Measurements from ENCODE around the gene EVX1. TPM values are rescaled to one million over a fixed set of nuclear protein-coding genes. Genes with fewer than 3 reads are reported as not detected.

The EVX1 gene
- polyA plus RNA-seq, 1 donor, result not detected

- peaks cover 75% of the 10 kb centered on the region for H3K27me3 ChIP-seq (ENCODE audit: control insufficient read depth, insufficient read depth, low read length)
These were observed 7.0 kb upstream of the EVX1 start for GRCh38 chr7:27235387-27236311.

GRCh38 chr7:27237735-27238334 lies 4.8 kb upstream of the EVX1 start:
- Histone ChIP-seq H3K4me3 (ENCODE audit: low read length) (no peak overlapping the region), H3K27ac (ENCODE audit: low read length) (no peak overlapping the region), H3K9me3 (ENCODE audit: control insufficient read depth, low read depth, low read length) (peaks cover 18% of the 10 kb centered on the region), H3K4me1 (ENCODE audit: control insufficient read depth, insufficient read depth, low read length) (peaks cover 18% of the 10 kb centered on the region), H3K36me3 (ENCODE audit: control insufficient read depth, insufficient read depth, low read length) (no peaks in the 10 kb centered on the region), H3K27me3 (ENCODE audit: control insufficient read depth, insufficient read depth, low read length) (peaks cover 96% of the 10 kb centered on the region)
- DNase-seq, result no peak
- no CpG with 5 or more reads among the region's 1 CpG for WGBS (ENCODE audit: insufficient coverage, low lambda C conversion rate)

More at GRCh38 chr7:27235387-27236311, 7.0 kb upstream of the EVX1 start:
- H3K36me3 ChIP-seq (ENCODE audit: control insufficient read depth, insufficient read depth, low read length), result no peaks in the 10 kb centered on the region
- peaks cover 12% of the 10 kb centered on the region for H3K4me1 ChIP-seq (ENCODE audit: control insufficient read depth, insufficient read depth, low read length)
- DNase-seq, result peak in 1 of 2 donors; percentile 49
- no CpG with 5 or more reads among the region's 66 CpGs for WGBS (ENCODE audit: insufficient coverage, low lambda C conversion rate)
- no peak overlapping the region for H3K27ac ChIP-seq (ENCODE audit: low read length)
- peak overlapping the region; percentile 54 for H3K4me3 ChIP-seq (ENCODE audit: low read length)
- H3K9me3 ChIP-seq (ENCODE audit: control insufficient read depth, low read depth, low read length), result peaks cover 15% of the 10 kb centered on the region

- H3K9me3 ChIP-seq (ENCODE audit: control insufficient read depth, low read depth, low read length), result peaks cover 20% of the 10 kb centered on the region
- peaks cover 22% of the 10 kb centered on the region for H3K4me1 ChIP-seq (ENCODE audit: control insufficient read depth, insufficient read depth, low read length)
- no peak overlapping the region for H3K4me3 ChIP-seq (ENCODE audit: low read length)
- no peak overlapping the region for H3K27ac ChIP-seq (ENCODE audit: low read length)
- no peak for DNase-seq
- no peaks in the 10 kb centered on the region for H3K36me3 ChIP-seq (ENCODE audit: control insufficient read depth, insufficient read depth, low read length)
- H3K27me3 ChIP-seq (ENCODE audit: control insufficient read depth, insufficient read depth, low read length), result peaks cover 100% of the 10 kb centered on the region
- 10% methylated on average over 2 of the region's 15 CpGs for WGBS (ENCODE audit: insufficient coverage, low lambda C conversion rate)
These were observed 3.6 kb upstream of the EVX1 start for GRCh38 chr7:27238979-27239386.

- H3K9me3 ChIP-seq (ENCODE audit: control insufficient read depth, low read depth, low read length), result peaks cover 20% of the 10 kb centered on the region
- no peaks in the 10 kb centered on the region for H3K36me3 ChIP-seq (ENCODE audit: control insufficient read depth, insufficient read depth, low read length)
- no peak overlapping the region for H3K27ac ChIP-seq (ENCODE audit: low read length)
- peaks cover 22% of the 10 kb centered on the region for H3K4me1 ChIP-seq (ENCODE audit: control insufficient read depth, insufficient read depth, low read length)
- H3K4me3 ChIP-seq (ENCODE audit: low read length), result no peak overlapping the region
- no peak for DNase-seq
- peaks cover 100% of the 10 kb centered on the region for H3K27me3 ChIP-seq (ENCODE audit: control insufficient read depth, insufficient read depth, low read length)
- WGBS (ENCODE audit: insufficient coverage, low lambda C conversion rate), result no CpG with 5 or more reads among the region's 55 CpGs
These were observed 3.1 kb upstream of the EVX1 start for GRCh38 chr7:27239387-27240014.

GRCh38 chr7:27240015-27240731 lies 2.4 kb upstream of the EVX1 start:
- no peak for DNase-seq
- H3K27ac ChIP-seq (ENCODE audit: low read length), result no peak overlapping the region
- H3K9me3 ChIP-seq (ENCODE audit: control insufficient read depth, low read depth, low read length), result peaks cover 22% of the 10 kb centered on the region
- H3K4me1 ChIP-seq (ENCODE audit: control insufficient read depth, insufficient read depth, low read length), result peaks cover 27% of the 10 kb centered on the region
- no peaks in the 10 kb centered on the region for H3K36me3 ChIP-seq (ENCODE audit: control insufficient read depth, insufficient read depth, low read length)
- H3K4me3 ChIP-seq (ENCODE audit: low read length), result no peak overlapping the region
- WGBS (ENCODE audit: insufficient coverage, low lambda C conversion rate), result no CpG with 5 or more reads among the region's 18 CpGs
- H3K27me3 ChIP-seq (ENCODE audit: control insufficient read depth, insufficient read depth, low read length), result peaks cover 100% of the 10 kb centered on the region

GRCh38 chr7:27241189-27242056 lies 1.2 kb upstream of the EVX1 start:
- no peak overlapping the region for H3K27ac ChIP-seq (ENCODE audit: low read length)

GRCh38 chr7:27242154-27242553 lies 448 bp upstream of the EVX1 start:
- Histone ChIP-seq H3K4me1 (ENCODE audit: control insufficient read depth, insufficient read depth, low read length) (peaks cover 27% of the 10 kb centered on the region), H3K9me3 (ENCODE audit: control insufficient read depth, low read depth, low read length) (peaks cover 20% of the 10 kb centered on the region), H3K36me3 (ENCODE audit: control insufficient read depth, insufficient read depth, low read length) (no peaks in the 10 kb centered on the region), H3K4me3 (ENCODE audit: low read length) (no peak overlapping the region), H3K27ac (ENCODE audit: low read length) (no peak overlapping the region), H3K27me3 (ENCODE audit: control insufficient read depth, insufficient read depth, low read length) (peaks cover 98% of the 10 kb centered on the region)
- DNase-seq, result no peak
- WGBS (ENCODE audit: insufficient coverage, low lambda C conversion rate), result 0% methylated on average over 2 of the region's 14 CpGs

More at GRCh38 chr7:27241189-27242056, 1.2 kb upstream of the EVX1 start:
- DNase-seq, result no peak
- H3K36me3 ChIP-seq (ENCODE audit: control insufficient read depth, insufficient read depth, low read length), result no peaks in the 10 kb centered on the region
- H3K4me1 ChIP-seq (ENCODE audit: control insufficient read depth, insufficient read depth, low read length), result peaks cover 27% of the 10 kb centered on the region
- H3K9me3 ChIP-seq (ENCODE audit: control insufficient read depth, low read depth, low read length), result peaks cover 19% of the 10 kb centered on the region
- no CpG with 5 or more reads among the region's 17 CpGs for WGBS (ENCODE audit: insufficient coverage, low lambda C conversion rate)
- H3K4me3 ChIP-seq (ENCODE audit: low read length), result no peak overlapping the region
- H3K27me3 ChIP-seq (ENCODE audit: control insufficient read depth, insufficient read depth, low read length), result peaks cover 98% of the 10 kb centered on the region

GRCh38 chr7:27243340-27244163 lies 950 bp downstream of the EVX1 start:
- no peaks in the 10 kb centered on the region for H3K36me3 ChIP-seq (ENCODE audit: control insufficient read depth, insufficient read depth, low read length)
- DNase-seq, result no peak
- peaks cover 27% of the 10 kb centered on the region for H3K4me1 ChIP-seq (ENCODE audit: control insufficient read depth, insufficient read depth, low read length)
- no peak overlapping the region for H3K27ac ChIP-seq (ENCODE audit: low read length)
- peaks cover 20% of the 10 kb centered on the region for H3K9me3 ChIP-seq (ENCODE audit: control insufficient read depth, low read depth, low read length)
- H3K4me3 ChIP-seq (ENCODE audit: low read length), result no peak overlapping the region
- WGBS (ENCODE audit: insufficient coverage, low lambda C conversion rate), result no CpG with 5 or more reads among the region's 43 CpGs
- H3K27me3 ChIP-seq (ENCODE audit: control insufficient read depth, insufficient read depth, low read length), result peaks cover 98% of the 10 kb centered on the region
